D341Med (cell line): Measurements from ENCODE around the gene RTN4R.
A peak's percentile ranks its signal among the peaks of the same experiment; 100 is the strongest.
"Not testable (repeated sequence)": the region's sequence is repeated elsewhere in the genome, so short reads cannot be mapped to it uniquely, and the experiment has no call there.

Experiments used
- DNase-seq: peaks from one replicate; pipeline ENCODE4 v3.0.0; 2012; ENCODE audit warnings: low spot score

The RTN4R gene

GRCh38 chr22:20268279-20269012 is at the start of gene RTN4R:
Gene RTN4R, minus strand, starts transcription at chr22:20268318. Its CDS starts 226 bp downstream, at chr22:20268092.
- peak; percentile 92 for DNase-seq

GRCh38 chr22:20317402-20318042 is 49.4 kb upstream of the RTN4R start:
- DNase-seq = not testable (repeated sequence)

GRCh38 chr22:20316844-20317401 is 48.8 kb upstream of the RTN4R start:
- no peak for DNase-seq

GRCh38 chr22:20316217-20316843 is 48.2 kb upstream of the RTN4R start:
- no peak for DNase-seq

- DNase-seq = no peak
These were observed 47.5 kb upstream of the RTN4R start for GRCh38 chr22:20315337-20316216.

GRCh38 chr22:20314741-20315336 is 46.7 kb upstream of the RTN4R start:
- DNase-seq = not testable (repeated sequence)

- DNase-seq = not testable (repeated sequence)
These were observed 46.1 kb upstream of the RTN4R start for GRCh38 chr22:20314206-20314605.

GRCh38 chr22:20313306-20314077 is 45.4 kb upstream of the RTN4R start:
- not testable (repeated sequence) for DNase-seq

- no peak for DNase-seq
These were observed 44.5 kb upstream of the RTN4R start for GRCh38 chr22:20312396-20313191.

- not testable (repeated sequence) for DNase-seq
These were observed 43.3 kb upstream of the RTN4R start for GRCh38 chr22:20311249-20312062.

GRCh38 chr22:20310773-20311172 is 42.7 kb upstream of the RTN4R start:
- DNase-seq = not testable (repeated sequence)

- DNase-seq = not testable (repeated sequence)
These were observed 42.1 kb upstream of the RTN4R start for GRCh38 chr22:20310180-20310579.

GRCh38 chr22:20308806-20309650 is 40.9 kb upstream of the RTN4R start:
- not testable (repeated sequence) for DNase-seq

- not testable (repeated sequence) for DNase-seq
These were observed 39.6 kb upstream of the RTN4R start for GRCh38 chr22:20307448-20308447.

- DNase-seq = not testable (repeated sequence)
These were observed 38.7 kb upstream of the RTN4R start for GRCh38 chr22:20306646-20307447.
